ENCODE data around the gene TMBIM1. TPM values are rescaled to one million over a fixed set of nuclear protein-coding genes. Genes with fewer than 3 reads are reported as not detected.

The TMBIM1 gene
- polyA plus RNA-seq, 1 experiment: 206 TPM

GRCh38 chr2:218255446-218255845, 36.9 kb downstream of the TMBIM1 start:
- Histone ChIP-seq H3K36me3 (ENCODE audit: control insufficient read depth, insufficient read depth, low read length) (peaks cover 20% of the 10 kb centered on the region), H3K4me3 (ENCODE audit: low read depth, low read length) (no peak overlapping the region), H3K27me3 (ENCODE audit: control insufficient read depth, insufficient read depth, low read length) (no peaks in the 10 kb centered on the region)
- no peak for DNase-seq (ENCODE audit: low read depth)
- ChIA-PET POLR2A (interaction anchor here (0.5 kb wide), 1 partner anchor 141 kb away, joined by 3 read pairs; no protein-coding TSS in a partner anchor), CTCF (interaction anchor here (0.5 to 1.8 kb wide), 5 partner anchors 8 to 470 kb away, joined by 3 to 5 read pairs (median 3); partner anchors contain the start of genes AAMP and PNKD)
- TF ChIP-seq CTCF (IDR thresholded peaks at IDR 0.05; ENCODE audit: insufficient read depth, low read depth, low read length): no peak

DNA sequence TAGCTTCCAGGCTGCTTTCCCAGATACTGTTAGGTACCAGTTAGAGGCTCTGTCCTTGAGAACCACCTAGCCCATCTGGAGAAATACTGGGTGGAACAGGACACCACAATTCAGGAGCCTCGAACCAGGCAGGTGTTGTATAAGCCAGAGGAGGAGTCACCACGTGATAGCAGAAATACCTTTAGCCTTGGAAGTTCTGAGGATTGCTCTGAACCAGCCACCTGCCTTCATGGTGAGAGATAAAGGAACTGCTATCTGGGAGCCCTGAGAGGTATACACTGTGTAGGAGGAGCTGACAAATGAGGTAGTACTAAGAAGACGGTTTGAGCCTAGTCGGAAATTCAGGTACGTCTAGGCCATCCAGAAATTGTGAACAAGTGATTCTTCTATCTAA, 39.1 kb downstream of the TMBIM1 start:
- Histone ChIP-seq H3K4me3 (ENCODE audit: low read depth, low read length) (no peak overlapping the region), H3K27me3 (ENCODE audit: control insufficient read depth, insufficient read depth, low read length) (no peaks in the 10 kb centered on the region), H3K36me3 (ENCODE audit: control insufficient read depth, insufficient read depth, low read length) (peaks cover 36% of the 10 kb centered on the region)
- no peak for DNase-seq (ENCODE audit: low read depth)
- no peak for TF ChIP-seq CTCF (IDR thresholded peaks at IDR 0.05; ENCODE audit: insufficient read depth, low read depth, low read length)
- POLR2A ChIA-PET: no interaction called here
- CTCF ChIA-PET: interaction anchor here (1.0 to 1.9 kb wide), 2 partner anchors 11 to 66 kb away, joined by 5 read pairs; no protein-coding TSS in a partner anchor

DNA sequence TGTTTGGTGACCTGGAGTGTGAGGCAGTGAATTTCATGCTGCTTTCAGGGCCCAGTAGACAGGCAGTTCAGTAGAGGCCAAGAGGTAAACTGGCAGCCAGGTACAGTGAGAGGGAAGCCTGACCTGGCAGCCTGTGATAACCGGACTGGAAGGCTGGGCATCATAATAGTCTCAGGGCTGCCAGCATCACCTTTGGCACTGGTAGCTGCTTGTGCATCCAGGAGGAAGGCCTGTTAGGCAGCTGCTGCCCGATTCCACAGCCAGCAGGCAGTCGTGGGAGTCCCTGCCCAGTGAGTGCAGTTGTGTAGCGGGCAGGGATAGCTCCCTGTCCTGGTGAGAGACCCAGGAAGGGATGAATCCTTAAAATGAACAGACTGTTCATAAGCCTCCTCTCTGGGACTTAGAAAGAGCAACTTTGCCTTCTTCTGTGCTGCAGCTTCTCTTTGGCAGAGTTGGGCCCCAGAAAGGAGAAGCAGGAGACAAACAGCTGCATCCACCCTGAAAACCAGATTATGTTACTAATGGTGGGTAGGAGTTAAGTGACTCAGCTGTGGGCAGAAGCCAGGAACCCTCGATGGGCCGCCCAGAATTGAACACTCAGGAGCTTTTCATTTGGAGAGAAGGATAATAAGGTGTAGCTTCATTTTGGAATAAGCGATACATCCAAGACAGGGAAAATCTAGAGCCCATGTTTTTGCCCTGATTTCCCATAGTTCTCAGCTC, 39.6 kb downstream of the TMBIM1 start:
- POLR2A ChIA-PET: no interaction called here
- no peak for DNase-seq (ENCODE audit: low read depth)
- H3K36me3 ChIP-seq (ENCODE audit: control insufficient read depth, insufficient read depth, low read length): peaks cover 37% of the 10 kb centered on the region
- H3K4me3 ChIP-seq (ENCODE audit: low read depth, low read length): no peak overlapping the region
- H3K27me3 ChIP-seq (ENCODE audit: control insufficient read depth, insufficient read depth, low read length): no peaks in the 10 kb centered on the region
- CTCF ChIA-PET: interaction anchor here (1.0 to 1.9 kb wide), 3 partner anchors 11 to 65 kb away, joined by 3 to 5 read pairs (median 5); partner anchors contain the start of genes AAMP and PNKD
- no peak for TF ChIP-seq CTCF (IDR thresholded peaks at IDR 0.05; ENCODE audit: insufficient read depth, low read depth, low read length)

DNA sequence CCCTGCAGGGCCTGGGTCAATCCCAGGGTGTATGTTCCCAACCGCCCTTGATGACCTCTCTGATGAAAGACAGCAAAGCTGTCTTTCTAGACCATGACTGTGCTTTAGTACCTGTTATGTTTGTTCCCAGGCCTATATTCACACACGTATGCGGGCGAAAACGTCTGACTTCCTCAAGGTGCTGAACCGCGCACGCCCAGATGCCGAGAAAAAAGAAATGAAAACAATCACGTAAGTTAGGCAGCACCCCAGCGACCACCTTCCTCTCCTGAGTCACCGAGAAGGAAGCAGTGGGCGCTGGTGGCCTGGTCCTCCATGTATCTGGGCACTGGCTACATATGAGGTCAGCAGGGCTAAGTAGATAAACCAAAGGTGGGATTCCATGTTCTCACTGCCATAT, 42.6 kb downstream of the TMBIM1 start:
- no peak for TF ChIP-seq CTCF (IDR thresholded peaks at IDR 0.05; ENCODE audit: insufficient read depth, low read depth, low read length)
- H3K36me3 ChIP-seq (ENCODE audit: control insufficient read depth, insufficient read depth, low read length): peaks cover 49% of the 10 kb centered on the region
- H3K4me3 ChIP-seq (ENCODE audit: low read depth, low read length): no peak overlapping the region
- DNase-seq (ENCODE audit: low read depth): no peak
- ChIA-PET CTCF (no interaction called here), POLR2A (no interaction called here)
- H3K27me3 ChIP-seq (ENCODE audit: control insufficient read depth, insufficient read depth, low read length): no peaks in the 10 kb centered on the region

DNA sequence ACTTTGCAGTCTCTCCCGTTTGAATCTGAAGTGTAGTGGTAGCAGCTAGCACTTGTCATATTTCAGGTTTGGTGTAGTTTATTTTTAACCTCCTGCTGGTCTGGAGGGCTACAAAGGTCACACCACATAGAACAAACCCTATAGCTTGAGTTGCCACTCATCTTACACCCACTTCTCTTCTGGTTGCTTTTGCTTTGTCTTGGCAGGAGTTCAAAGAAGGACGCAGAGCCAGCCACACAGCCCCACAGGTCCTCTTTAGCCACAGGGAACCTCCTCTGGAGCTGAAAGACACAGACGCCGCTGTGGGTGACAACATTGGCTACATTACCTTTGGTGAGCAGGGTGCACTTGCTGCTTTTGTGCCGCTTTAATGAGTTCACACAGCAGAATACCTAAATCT, 47.1 kb downstream of the TMBIM1 start:
- no peak for TF ChIP-seq CTCF (IDR thresholded peaks at IDR 0.05; ENCODE audit: insufficient read depth, low read depth, low read length)
- ChIA-PET CTCF (no interaction called here), POLR2A (no interaction called here)
- DNase-seq (ENCODE audit: low read depth): no peak
- Histone ChIP-seq H3K36me3 (ENCODE audit: control insufficient read depth, insufficient read depth, low read length) (peaks cover 47% of the 10 kb centered on the region), H3K4me3 (ENCODE audit: low read depth, low read length) (no peak overlapping the region), H3K27me3 (ENCODE audit: control insufficient read depth, insufficient read depth, low read length) (no peaks in the 10 kb centered on the region)
